Measurements from ENCODE around the gene CHMP3.

GRCh38 chr2:86513948-86514660, 49.1 kb downstream of the CHMP3 start:
- TF ChIP-seq CTCF (IDR thresholded peaks at IDR 0.05; ENCODE audit: borderline replicate concordance, extremely low read depth, low read length, poor library complexity, severe bottlenecking) (no peak), EZH2 (IDR thresholded peaks at IDR 0.05; ENCODE audit: borderline replicate concordance, low read depth, low read length, severe bottlenecking) (no peak)
